Measurements from ENCODE around the gene STOML1.

- no peak for TF ChIP-seq CTCF (IDR thresholded peaks at IDR 0.05)
- no peak for TF ChIP-seq POLR2A (IDR thresholded peaks at IDR 0.05)
These were observed 29.7 kb downstream of the STOML1 start for GRCh38 chr15:73962433-73962832.

All from gastroesophageal sphincter (tissue), 3 donors.